Retina (tissue), 1 donor: Measurements from ENCODE around the gene MAGI2.

Experiments
- DNase-seq: peaks from one replicate; pipeline ENCODE4 v3.0.0-alpha.2; 2016

Gene MAGI2

DNA sequence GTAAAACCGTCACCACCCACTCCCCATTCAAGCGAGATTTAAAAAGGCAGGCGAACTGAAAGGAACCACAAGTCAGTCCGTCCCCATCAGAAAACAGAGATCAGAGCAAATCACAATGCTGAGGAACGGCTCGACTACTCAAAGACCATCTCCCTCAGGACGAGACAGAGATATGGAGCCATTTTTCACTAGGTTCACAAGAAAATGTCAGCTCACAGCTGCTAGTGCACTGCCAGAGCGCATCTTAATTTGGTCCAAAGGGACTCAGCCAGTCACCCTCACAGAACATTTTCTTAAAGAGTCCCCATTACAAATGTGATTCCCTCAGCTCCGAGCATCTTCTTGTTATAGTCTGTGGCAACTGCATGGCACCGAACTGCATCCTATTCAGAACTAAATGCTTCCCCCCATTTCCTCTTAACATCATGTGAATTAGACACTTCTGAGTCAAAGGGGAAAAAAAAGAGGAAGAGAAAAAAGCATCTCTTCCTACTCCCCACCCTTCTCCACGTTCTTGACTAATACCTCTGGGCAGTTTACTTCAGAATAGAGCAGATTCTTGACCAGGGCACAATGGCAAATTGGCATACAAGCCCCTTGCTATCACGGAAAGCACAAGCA is 683.9 kb downstream of the MAGI2 start:
- DNase-seq, result peak; percentile 67

DNA sequence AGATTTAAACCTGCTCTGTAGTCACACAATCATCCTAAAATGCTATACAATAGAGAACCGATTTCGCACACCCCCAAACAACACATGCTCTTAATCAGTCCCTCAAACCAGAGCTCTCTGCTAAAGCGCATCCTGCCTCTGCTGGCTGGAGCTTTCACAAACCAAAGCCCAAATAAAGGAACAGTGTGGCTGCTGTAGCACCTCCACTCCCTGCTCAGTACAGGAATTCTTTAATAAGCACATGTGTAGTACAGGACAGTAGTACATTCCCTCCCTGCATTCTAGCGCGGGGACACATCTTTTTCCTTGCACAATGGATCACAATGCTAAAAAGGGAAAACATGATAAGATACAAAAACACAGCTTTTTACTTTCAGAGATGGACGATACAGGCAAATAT is 684.6 kb downstream of the MAGI2 start:
- peak; percentile 36 for DNase-seq

DNA sequence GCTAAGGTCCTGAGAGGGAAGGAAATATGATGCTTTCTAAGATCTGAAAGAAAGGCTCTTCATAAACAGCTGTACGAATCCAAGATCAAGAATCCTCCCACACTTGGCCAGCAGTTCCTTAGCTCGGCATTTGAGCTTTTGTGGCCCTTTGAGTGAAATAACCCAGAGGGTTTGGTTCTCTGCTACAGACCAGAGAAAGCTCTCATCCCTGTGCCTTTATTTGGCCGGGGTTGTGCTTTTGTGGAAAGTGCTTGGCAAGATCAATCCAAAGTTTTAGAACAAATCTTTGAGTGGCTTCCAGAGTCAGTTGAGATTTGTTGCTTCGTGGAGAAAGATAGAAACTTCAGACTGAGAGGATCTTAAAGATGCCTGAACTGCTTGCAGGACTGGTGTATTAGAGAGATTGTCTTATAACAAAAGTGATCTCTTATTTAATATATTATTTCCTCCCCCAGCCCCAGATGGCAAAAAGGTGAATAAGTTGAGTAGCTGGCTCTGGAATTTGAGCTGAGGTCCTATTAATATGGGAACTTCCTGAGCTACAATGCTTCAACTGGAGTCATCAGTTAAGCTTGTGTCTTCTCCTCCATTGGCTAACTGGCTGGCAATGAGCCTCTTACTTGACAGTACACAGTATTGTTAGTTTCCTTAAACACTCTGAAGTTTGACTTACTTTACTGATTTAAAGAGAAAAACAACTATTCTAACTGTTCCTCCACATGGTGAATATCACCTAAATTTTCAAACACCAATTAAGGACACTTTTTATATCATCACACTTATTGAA is 687.3 kb downstream of the MAGI2 start:
- DNase-seq, result no peak

DNA sequence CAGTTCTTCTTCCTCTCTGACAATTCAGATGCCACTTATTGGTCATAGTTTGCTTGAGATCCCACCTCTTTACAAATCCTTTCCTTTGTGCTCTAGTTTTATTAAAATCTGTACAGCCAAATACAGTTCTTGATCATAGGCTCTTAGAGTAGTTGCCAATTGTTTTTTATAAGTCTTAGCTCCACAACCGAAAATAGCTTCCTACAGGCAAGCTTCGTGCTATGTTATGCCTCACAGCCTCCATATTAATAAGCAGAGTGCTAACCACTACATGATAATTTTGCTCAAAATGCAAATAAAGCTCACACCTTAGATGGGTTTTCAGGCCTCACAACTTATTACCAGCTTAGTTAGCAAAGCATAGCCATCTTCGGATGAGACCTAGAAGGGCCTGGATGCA is 688.9 kb downstream of the MAGI2 start:
- no peak for DNase-seq

DNA sequence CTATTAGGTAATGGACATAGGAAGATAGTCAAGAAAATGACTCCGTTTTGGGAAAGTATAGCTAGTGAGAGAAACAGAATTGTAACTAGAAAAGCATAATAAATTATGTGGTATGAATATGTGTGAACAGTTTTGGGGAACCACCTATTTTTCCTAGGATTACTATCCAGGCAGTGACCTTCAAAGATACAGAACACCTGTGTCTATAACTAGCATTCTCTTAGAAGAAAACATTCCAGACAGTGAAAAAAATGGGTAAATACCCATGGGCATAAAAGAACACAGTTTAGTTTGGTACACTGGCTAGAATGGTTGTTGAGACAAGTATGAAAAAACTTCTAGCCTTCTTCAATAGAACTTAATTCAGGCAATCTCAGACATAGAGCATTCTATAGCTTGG is 690.8 kb downstream of the MAGI2 start:
- no peak for DNase-seq

DNA sequence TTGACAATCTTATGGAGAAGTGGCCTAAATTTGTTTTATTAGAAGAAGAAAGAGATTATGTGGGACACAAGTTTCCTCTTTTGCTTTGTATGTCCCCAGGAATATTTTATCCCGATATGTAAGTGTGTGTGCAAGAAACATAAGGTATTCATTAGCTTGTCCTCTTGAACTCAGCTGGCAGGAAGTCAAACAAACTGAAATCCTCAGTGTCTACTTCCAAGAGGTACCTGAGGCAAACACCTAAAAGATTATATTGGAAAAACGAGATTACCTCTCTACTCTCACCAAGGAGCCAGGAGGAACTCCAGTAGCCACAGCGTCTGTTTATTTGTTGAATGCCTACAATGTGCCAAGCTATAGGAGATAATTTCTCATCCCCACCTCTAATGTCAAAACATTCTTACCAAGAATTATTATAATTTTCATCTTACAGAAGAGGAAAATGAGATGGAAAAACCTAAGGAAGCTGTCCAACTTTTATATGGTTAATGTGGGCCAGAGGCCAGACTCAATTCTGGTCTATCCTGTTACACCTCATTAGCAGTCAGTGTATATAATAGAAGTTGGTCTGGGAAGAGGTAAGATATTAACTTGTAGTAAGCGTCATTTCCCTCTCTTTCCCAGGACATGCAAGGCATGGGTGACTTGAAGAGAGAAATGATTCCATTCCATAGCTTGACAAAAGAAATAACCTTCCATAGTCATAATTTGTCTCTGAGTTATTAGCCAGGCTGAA is 692.7 kb downstream of the MAGI2 start:
- DNase-seq, result no peak

DNA sequence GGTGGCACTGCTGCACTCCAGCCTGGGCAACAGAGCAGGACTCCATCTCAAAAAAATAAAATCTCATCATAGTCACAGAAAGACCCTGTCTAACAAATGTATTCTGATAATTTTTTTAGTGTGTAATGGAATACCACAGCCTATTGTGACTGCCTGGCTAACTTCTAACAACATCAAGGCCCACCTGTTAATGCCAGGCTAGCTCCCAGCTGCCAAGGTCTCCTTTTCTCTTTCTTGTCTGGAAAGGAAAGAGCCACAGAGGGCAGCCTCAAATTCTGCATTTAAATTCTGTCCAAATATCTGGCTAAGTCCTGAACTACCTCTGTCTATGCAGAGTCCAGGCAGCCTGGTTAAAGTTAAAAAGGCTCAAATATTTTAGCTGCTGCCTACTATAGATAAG is 700.9 kb downstream of the MAGI2 start:
- DNase-seq, result no peak

DNA sequence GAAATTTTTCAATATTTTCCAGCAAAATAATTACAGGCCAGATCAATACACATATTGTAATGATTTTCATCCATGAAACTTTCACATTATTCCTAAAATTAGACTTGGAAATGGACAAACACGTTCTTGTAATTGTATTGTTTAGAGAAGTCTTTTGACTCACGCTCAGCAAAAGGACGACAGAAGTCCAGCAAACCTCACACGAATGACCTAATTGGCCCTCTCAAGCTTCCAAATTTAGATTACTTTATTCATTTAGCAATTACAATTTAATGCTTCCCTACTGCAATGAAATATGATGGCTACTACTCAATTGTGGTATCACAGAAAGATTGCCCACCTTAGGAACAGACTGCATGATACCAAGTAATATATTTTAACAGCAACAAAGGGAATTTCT is 702.2 kb downstream of the MAGI2 start:
- no peak for DNase-seq

DNA sequence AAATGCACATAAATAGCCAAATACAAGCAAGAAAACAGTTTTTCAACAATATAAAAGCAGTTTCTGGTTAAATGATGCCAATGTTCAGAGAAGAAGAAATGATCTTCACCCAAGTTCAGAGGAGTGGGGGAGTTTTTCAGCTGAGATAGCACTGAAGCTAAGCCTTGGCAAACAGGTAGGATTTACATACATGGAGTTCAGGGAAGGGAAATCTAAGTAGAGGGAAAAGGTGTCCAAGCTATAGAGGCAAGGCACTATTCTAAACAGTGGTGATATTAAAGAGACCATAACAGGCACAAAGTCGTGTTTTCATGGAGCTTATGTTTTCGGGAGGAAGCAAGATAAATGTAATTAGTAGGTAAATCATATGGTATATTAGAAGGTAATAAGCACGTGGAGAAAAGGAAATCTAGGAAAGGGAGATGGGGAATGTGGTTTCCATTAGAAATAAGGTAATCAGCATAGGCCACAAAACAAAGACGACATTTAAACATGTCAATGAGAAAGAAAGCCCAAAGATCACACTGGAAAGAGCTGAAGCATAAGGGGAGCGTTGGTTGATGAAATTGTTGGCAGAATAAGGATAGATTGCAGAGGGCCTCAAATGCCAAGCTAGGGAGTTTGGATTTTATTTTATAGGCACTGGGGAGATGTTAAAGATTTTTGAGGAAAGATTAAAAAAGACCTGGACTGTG is 704.3 kb downstream of the MAGI2 start:
- DNase-seq, result no peak

DNA sequence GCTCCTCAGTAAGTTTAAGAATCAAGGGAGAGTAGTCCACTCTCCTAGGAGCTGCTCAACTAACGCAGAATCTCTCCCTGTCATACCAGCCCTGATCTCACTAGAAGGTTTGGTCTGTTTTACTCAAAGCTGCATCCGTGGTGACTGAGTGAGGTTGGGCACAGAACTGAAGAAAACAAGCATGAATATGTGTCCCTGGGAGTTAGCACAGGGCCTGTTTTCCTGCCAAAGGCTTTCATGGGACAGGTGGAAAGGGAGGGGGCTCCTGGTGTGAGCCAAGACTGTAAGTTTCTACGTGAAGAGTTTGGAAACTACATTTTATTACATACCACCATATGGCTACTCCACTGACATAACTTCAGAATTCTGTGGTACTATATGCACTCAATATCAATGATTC is 705.9 kb downstream of the MAGI2 start:
- DNase-seq, result no peak

DNA sequence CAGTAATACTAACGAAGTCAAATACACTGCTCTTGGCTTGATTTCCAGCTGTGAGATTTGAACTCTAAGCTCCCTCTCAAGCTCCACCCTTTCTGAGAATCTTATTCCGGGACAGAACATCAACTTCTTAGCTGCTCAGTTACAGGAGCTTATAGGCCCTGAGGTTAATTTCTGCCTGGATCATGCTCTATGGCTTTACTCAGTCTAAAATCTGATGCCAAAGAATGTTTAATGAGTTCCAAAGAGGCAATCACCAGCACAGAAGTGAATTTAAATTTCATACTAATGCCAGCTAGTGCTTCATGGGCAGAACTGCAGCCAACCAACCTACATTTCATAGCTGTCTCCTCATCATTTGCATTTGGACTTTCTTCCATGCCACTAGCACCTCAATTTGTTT is 707.2 kb downstream of the MAGI2 start:
- no peak for DNase-seq

DNA sequence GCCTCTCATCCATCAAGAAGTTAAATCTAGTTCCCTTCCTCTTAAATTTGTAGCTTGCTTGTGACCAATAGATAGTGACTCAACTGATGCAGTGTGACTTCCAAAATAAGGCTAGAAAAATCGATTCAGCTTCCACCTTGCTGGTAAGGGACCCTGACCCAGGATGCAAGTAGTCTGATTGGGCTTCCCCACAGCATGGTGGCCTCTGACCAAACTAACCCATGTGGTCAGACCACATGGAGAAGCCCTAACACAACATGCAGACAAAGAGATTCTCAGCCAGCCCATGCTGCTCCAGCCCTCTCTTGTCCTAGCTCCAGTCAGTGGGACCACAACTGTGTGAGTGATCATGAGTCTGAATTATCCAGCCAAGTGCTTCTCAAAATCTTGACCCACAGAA is 710.8 kb downstream of the MAGI2 start:
- DNase-seq, result no peak

DNA sequence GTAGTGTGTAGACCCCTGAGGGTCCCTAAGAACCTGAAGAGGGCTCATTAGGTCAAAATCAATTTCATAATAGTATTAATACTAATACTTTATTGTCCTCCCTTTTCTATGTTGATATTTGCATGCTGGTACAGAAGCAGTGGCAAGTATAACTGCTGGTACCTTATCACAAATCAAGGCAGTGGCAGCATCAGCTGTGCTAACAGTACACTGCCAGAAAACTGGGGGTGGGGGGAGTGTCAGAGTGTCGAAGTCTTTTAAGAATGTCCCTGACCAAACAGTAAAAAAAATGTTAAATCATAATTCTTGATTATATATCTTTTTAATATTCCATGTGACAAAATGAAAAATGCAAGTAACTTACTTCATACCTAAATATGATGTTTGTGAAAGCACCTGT is 716.9 kb downstream of the MAGI2 start:
- no peak for DNase-seq

DNA sequence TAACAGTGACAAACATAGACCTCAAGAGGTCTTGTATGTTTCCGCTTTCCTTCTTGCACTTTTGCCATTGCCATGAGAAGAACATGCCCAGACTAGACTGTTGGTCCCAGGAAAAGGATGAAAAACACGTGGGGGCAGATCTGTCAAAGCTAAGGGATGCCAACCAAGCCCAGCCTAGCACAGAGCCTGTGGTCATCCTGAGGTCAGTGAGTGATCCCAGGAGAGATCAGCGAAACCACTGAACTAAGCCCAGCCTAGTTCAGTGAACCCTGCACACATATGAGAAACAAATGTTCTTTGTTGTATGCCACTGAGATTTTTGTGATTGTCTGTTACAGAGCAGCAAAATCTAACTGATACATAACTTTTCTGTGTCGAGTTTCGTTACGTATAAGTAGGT is 718.8 kb downstream of the MAGI2 start:
- peak; percentile 7 for DNase-seq

DNA sequence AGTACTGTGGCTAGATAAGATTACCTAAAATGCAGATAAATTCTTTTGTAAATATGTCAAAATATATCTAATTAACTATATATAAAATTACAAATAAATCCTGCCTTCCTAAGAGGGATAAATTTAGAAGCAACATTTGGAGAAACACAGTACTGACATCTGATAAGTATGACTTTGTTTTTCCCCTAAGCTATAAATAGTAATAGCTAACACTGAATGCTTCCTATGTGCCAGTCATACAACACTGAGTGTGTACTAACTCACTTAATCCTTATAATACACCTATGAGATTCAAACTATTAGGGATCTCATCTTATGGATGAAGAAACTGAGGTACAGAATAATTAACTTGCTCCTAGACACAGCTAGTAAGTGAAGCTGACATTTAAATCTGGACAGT is 733.4 kb downstream of the MAGI2 start:
- no peak for DNase-seq

DNA sequence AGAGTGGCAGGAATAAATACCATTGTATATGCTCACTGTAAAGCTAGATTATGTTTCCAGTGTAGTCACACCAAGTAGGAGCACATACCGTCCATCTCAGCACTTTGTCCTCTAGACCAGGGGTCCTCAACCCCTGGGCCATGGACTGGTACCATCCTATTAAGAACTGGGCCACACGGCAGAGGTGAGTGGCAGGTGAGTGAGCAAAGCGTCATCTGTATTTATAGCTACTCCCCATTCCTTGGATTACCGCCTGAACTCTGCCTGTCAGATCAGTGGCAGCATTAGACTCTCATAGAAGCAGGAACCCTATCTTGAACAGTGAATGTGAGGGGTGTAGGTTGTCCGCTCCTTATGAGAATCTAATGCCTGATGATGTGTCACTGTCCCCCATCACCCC is 735.3 kb downstream of the MAGI2 start:
- no peak for DNase-seq

DNA sequence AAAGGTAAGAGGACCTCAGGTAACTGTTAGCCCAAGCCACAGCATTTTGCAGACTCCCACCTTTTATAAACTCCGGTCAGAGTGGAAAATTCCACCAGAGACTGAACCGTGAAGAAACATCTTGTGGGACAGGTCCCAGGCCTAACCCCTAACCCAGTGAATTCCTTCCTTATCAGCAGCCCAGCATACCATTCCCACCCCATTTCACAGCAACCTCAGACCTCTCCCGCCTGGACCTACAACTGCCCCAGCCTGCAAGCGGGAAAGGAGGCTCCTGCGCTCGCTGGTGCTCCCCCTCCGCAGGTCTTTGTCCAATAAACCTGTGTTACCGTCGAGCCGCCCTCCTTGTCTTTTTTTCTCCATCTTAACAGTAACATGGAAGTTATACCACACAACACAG is 736.6 kb downstream of the MAGI2 start:
- DNase-seq, result no peak

DNA sequence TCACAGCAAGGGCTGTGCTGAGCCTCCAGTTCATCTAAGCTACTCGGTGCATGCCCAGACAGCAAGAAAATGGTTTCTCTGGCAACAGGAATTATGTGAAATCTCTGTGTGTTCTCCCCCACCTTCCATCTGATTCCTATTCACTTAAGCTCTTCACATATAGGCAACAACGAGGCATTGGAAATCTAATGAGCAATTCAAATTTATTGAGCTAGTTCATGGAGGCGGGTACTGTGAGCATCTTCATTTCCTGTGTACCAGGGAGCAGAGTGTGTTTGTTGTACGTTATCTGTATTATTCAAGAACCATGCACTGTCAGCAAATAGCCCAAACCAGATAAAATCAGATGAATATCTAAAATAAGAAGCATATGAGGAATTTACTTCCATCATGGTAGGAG is 739.1 kb downstream of the MAGI2 start:
- DNase-seq, result no peak

DNA sequence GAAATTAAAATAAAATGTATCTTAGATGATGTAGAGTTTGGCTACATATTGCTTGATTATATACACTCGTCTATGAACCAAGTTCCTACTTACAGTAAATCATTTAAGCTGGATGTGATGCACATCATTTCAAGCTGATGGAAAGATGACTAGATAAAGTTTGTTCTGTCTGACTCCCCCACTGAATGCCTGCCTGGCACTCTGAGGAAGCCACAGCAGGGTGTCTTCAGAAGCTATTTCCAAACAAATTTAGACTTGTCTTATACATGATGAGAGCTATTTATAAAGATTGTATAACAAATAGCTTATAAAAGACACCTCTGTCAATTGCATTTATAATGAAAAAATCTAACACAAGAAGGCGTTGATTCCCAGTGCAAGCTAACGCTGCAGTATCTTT is 741.4 kb downstream of the MAGI2 start:
- DNase-seq, result no peak

DNA sequence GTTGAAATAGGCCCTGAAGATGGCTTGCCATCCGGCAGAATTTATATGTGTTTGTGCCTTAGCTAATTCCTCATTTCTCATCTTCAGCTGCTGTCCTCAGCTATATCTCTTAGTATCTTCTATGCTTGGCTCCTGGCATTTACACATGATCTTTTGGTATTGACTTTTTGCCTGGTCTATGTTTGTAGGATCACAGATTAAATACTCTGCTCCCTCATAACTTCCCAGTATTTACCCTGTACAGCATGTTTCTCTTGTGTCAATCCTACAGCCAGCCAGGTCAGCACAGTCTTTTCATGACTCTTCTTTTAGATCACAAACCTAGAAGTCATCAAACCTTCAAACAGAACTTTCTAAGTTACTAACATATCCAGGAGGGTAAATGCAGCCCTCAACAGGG is 743.8 kb downstream of the MAGI2 start:
- DNase-seq, result no peak

DNA sequence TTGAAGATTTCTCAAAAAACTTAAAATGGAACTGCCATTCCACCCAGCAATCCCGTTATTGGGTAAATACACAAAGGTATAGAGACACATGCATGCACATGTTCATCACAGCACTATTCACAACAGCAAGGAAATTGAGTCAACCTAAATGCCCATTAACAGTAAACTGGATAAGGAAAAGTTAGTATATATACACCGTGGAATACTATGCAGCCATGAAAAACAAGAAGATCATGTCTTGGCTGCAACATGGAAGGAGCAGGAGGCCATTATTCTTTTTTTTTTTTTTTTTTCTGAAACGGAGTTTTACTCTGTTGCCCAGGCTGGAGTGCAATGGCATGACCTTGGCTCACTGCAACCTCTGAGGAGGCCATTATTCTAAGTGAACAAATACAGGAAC is 749.0 kb downstream of the MAGI2 start:
- DNase-seq, result no peak

DNA sequence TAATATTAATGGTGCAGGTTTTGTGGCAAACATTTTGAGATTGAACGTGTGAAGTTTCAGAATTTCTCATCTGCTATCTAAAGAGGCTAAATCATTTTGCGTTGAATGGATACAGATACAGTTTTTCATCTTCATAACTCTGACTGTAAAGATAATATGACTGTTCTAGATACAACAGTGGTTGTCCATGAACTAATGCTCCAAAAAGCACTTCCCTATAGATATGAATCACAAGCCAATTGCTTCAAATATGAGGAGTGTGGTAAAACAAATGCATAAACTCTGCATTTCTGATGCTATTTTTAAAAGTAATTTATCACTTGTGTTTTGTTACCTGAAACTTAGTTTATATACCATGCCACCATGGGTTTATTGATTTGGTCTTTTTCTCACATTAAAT is 750.1 kb downstream of the MAGI2 start:
- no peak for DNase-seq

DNA sequence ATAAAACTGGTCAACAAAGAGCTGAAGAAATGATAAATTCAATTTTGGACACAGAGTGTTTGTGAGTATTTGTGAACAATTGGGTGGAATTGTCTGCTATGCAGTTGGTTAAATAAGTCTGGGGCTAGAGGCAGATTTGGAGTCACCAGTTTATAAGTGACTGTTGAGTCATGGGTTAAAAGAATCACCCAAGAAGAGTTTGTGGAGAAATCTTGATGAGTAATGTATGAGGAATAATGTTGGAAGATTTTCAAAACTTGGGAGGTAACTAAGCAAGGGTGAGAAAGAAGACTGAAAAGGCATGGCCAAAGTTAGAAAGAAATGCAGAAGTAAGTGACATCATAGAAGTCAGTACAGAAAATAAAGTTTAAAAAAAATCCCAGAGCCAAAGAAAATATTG is 750.7 kb downstream of the MAGI2 start:
- DNase-seq, result no peak

DNA sequence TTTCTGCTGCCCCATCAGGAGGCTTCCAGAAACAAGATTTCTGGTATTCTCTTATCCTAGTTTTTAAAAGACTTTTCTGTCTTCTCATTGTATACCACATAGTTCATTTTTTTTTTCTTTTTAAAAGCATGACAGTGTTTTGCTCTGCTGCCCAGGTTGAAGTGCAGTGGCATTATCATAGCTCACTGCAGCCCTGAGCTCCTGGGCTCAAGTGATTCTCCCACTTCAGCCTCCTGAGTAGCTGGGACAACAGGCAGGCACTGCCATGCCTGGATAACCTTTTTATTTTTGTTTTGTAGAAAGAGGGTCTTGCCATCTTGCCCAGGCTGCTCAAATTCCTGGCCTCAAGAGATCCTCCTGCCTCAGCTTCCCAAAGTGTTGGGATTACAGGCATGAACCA is 757.6 kb downstream of the MAGI2 start:
- DNase-seq, result no peak
